Jurkat, Clone E6-1 (cell line): ENCODE results near the gene TBR1.

Experiments used
- DNase-seq: peaks from one replicate; pipeline ENCODE4 v3.0.0-alpha.2; 2011; ENCODE audit warnings: low read depth, low spot score
- H3K4me3 ChIP-seq: 2 replicates; pipeline ENCODE4 v1.5.1; 2011; ENCODE audit warnings: mild to moderate bottlenecking, low read length, control low read depth, moderate library complexity

TBR1 gene

GRCh38 chr2:161425728-161426454, 9.8 kb downstream of the TBR1 start:
- no peak overlapping the region for H3K4me3 ChIP-seq
- DNase-seq, result no peak

DNA sequence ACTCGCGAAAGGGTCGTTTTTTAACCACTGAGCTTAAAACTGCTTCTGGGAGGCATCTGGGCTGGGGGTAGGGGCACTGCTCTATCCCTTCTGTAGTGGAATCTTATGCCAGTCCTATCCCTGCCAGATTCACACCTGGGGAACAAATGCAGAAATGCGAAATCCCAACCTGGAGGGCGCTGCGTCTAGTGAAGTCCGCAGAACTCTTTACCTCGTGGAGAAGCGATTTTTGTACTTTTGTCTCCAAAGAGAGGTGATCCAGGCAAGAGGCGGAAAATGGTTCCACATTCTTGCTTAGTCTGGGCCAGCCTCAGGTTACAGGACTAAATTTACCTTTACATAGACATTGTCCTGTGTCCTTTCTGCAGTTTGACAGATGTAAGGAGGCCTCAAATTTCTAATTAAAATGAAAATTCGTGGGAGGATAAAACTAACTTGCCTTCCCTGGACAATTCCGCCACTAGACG, 10.4 kb downstream of the TBR1 start:
- no peak overlapping the region for H3K4me3 ChIP-seq
- no peak for DNase-seq

GRCh38 chr2:161426922-161427663, 11.0 kb downstream of the TBR1 start:
- DNase-seq, result no peak
- no peak overlapping the region for H3K4me3 ChIP-seq

GRCh38 chr2:161427664-161428587, 11.8 kb downstream of the TBR1 start:
- no peak overlapping the region for H3K4me3 ChIP-seq
- DNase-seq, result no peak

DNA sequence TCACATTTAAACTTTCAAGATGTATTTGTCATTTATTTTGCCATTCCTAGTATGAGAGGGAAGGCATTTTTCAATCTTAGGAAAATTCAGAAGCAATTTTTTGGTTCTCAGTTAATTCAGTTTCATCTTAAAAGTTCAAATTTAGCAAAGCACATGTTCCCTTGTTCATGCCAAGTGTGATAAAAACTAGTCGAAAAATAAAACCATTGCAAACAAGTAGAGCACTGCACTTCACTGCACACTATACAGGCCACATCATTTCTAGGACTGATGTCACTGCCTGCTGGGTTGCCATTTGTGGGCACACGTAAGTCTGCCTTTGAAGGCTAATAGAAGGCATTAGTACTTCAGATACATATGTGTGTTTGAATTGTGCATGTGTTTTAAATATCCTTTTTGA, 14.3 kb downstream of the TBR1 start:
- no peak for DNase-seq
- no peak overlapping the region for H3K4me3 ChIP-seq

GRCh38 chr2:161432107-161432506, 16.0 kb downstream of the TBR1 start:
- no peak overlapping the region for H3K4me3 ChIP-seq
- no peak for DNase-seq

GRCh38 chr2:161434118-161434517, 18.0 kb downstream of the TBR1 start:
- no peak for DNase-seq
- H3K4me3 ChIP-seq, result no peak overlapping the region

DNA sequence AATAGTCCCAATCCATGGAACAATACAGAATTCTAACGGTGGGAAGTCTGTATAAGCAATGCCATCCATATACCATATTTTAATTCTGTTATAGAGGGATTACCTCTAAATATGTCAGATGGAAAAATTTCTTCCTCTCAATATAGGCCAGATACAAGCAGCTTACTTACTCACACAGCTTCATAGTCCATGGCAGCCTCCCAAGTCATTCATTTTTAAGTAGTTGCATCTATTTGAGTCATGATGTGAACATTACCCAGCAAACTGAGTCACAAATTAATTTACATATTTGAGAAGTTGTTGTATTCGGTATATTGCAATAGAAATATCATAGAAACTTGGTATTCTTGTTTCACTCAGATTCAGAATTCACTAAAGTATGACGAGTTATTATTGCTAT, 20.3 kb downstream of the TBR1 start:
- no peak overlapping the region for H3K4me3 ChIP-seq
- no peak for DNase-seq

- no peak overlapping the region for H3K4me3 ChIP-seq
- DNase-seq, result no peak
These were observed 22.5 kb downstream of the TBR1 start for GRCh38 chr2:161438598-161438997.

DNA sequence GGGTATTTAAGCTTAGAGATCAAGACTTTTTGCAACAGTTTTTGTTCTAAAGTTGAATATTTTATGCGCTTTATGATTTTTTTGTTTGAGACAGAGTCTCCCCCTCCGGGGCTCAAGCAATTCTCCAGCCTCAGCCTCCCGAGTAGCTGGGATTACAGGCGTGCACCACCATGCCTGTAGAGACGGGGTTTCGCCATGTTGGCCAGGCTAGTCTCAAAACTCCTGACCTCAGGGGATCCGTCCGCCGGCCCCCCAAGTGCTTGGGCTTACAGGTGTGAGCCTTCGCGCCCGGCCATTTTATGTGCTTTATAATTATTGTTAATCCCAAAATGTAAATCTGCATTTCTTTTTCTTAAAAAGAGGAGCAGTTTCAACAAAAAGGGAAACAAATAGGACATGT, 29.0 kb downstream of the TBR1 start:
- no peak for DNase-seq

DNA sequence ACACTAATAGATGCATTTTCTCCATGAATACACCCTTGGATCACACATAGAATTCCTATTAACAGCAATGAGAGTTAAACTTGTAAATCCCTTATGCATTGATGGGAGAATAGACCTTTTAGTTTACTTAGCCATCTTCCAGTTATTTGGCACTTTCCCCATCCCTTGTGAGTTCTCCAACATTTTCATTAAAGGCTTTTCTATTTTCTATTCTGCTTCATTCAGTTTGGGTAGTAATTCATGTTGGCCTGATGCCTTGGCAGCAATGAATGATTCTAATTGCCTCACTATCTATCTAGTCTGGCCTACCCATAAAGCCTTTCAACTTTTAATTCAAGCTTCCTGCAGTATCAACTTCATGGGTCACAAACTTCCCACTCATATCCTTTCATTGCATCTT, 32.3 kb downstream of the TBR1 start:
- DNase-seq, result no peak
- no peak overlapping the region for H3K4me3 ChIP-seq

More for the DNA sequence above, 29.0 kb downstream of the TBR1 start:
- no peak overlapping the region for H3K4me3 ChIP-seq

DNA sequence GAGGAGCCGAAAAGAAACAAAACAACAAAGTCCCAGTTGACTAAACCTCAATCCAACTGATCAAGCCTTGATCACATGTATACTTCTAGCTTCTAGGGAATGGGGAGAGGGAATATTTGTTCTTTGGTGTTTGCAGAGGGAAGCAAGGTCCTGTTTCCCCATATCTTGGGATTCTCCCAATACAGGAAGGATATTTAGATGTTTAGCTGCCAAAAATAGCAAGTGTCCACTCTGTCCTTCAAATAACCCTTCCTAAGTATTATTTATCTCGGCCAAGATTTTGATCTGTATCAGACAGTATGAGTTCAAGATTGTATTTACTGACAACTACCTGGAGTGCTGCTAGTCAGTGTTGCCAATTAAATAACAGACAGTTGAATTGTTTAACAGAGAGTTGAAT, 55.5 kb downstream of the TBR1 start:
- H3K4me3 ChIP-seq, result no peak overlapping the region
- DNase-seq, result no peak

DNA sequence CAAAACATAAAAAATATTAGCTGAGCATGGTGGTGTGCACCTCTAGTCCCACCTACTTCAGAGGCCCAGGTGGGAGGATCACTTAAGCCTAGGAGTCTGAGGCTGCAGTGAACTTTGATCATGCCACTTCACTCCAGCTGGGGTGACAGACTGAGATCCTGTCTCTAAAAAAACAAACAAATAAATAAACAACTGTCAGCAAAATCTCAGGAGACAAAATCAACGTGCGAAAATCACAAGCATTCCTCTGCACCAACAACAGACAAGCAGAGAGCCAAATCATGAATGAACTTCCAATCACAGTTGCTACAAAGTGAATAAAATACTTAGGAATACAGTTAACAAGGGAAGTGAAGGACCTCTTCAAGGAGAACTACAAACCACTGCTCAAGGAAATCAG, 58.8 kb downstream of the TBR1 start:
- no peak overlapping the region for H3K4me3 ChIP-seq
- no peak for DNase-seq
